ENCODE results near the gene PNMA1.

GRCh38 chr14:73729556-73730265, 15.5 kb upstream of the PNMA1 start:
- TF ChIP-seq, protein P1, sequence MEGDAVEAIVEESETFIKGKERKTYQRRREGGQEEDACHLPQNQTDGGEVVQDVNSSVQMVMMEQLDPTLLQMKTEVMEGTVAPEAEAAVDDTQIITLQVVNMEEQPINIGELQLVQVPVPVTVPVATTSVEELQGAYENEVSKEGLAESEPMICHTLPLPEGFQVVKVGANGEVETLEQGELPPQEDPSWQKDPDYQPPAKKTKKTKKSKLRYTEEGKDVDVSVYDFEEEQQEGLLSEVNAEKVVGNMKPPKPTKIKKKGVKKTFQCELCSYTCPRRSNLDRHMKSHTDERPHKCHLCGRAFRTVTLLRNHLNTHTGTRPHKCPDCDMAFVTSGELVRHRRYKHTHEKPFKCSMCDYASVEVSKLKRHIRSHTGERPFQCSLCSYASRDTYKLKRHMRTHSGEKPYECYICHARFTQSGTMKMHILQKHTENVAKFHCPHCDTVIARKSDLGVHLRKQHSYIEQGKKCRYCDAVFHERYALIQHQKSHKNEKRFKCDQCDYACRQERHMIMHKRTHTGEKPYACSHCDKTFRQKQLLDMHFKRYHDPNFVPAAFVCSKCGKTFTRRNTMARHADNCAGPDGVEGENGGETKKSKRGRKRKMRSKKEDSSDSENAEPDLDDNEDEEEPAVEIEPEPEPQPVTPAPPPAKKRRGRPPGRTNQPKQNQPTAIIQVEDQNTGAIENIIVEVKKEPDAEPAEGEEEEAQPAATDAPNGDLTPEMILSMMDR (IDR thresholded peaks at IDR 0.05): no peak
- TF ChIP-seq EZH2phosphoT487 (IDR thresholded peaks at IDR 0.05): no peak

Measured in neural progenitor cell (in vitro differentiated cells).